PC-9 (cell line): Measurements from ENCODE around the gene ALK.

Experiments
- EZH2 ChIP-seq: fragments of 200-600 bp; sonication (generic); IDR thresholded peaks from 2 replicates; pipeline ENCODE4 v1.8.0; 2017; ENCODE audit warnings: antibody characterized with exemption, low read depth
- TF ChIP-seq, protein P1 (sequence below): fragments of 200-600 bp; sonication (generic); conservative IDR thresholded peaks from 2 replicates; pipeline ENCODE4 v1.6.1; 2017; ENCODE audit warnings: mixed run types, antibody characterized with exemption, mild to moderate bottlenecking, moderate library complexity

DNA sequence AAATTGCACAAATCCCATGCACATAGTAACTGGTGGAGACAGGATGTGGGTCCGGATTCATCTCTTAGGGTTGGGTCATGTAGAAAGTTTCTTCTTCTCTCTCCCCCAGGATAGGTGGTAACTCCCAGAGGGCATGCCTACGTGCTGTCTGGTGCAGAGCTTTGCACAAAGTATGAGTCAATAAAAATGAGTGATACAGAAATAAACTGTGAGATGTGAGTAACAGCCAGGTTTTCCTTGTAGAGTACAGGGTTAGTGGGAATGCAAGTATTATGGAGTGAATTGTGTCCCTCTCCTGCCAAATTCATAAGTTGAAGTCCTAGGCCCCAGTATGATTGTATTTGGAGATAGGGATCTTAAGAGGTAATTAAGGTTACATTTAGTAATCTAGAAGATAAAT lies 289.4 kb downstream of the ALK start:
- TF ChIP-seq, protein P1, sequence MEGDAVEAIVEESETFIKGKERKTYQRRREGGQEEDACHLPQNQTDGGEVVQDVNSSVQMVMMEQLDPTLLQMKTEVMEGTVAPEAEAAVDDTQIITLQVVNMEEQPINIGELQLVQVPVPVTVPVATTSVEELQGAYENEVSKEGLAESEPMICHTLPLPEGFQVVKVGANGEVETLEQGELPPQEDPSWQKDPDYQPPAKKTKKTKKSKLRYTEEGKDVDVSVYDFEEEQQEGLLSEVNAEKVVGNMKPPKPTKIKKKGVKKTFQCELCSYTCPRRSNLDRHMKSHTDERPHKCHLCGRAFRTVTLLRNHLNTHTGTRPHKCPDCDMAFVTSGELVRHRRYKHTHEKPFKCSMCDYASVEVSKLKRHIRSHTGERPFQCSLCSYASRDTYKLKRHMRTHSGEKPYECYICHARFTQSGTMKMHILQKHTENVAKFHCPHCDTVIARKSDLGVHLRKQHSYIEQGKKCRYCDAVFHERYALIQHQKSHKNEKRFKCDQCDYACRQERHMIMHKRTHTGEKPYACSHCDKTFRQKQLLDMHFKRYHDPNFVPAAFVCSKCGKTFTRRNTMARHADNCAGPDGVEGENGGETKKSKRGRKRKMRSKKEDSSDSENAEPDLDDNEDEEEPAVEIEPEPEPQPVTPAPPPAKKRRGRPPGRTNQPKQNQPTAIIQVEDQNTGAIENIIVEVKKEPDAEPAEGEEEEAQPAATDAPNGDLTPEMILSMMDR = no peak
- no peak for TF ChIP-seq EZH2
